Nephron (organoid): ENCODE results near the gene LEPROT.

Experiments used
- H3K27ac Mint-ChIP-seq, 3 experiments: 2 replicates each; pipeline ENCODE4 v1.8.0; 2020; ENCODE audit warnings: mixed read lengths in 3 of 3, mild to moderate bottlenecking in 2 of 3, moderate library complexity in 1 of 3
- H3K27me3 Mint-ChIP-seq: 2 replicates; pipeline ENCODE4 v1.8.0; 2021; ENCODE audit warnings: low read depth, mild to moderate bottlenecking, moderate library complexity, mixed read lengths
- H3K36me3 Mint-ChIP-seq: 2 replicates; pipeline ENCODE4 v1.8.0; 2020; ENCODE audit warnings: low read depth, mixed read lengths
- H3K4me1 Mint-ChIP-seq: 2 replicates; pipeline ENCODE4 v1.8.0; 2020; ENCODE audit warnings: mixed read lengths
- H3K4me3 Mint-ChIP-seq, 3 experiments: 2 replicates each; pipeline ENCODE4 v1.8.0; 2020; ENCODE audit warnings: mild to moderate bottlenecking in 3 of 3, mixed read lengths in 3 of 3, moderate library complexity in 2 of 3
- H3K9me3 Mint-ChIP-seq: 2 replicates; pipeline ENCODE4 v1.8.0; 2020; ENCODE audit warnings: mixed read lengths
- TF ChIP-seq, protein P1 (sequence below), 3 experiments: fragments of 200-600 bp; sonication (generic); IDR thresholded peaks; one replicate each; pipeline ENCODE4 v1.5.0; 2021; ENCODE audit warnings: antibody characterized with exemption in 3 of 3; ENCODE audit not compliant: unreplicated experiment in 3 of 3

The LEPROT gene

DNA sequence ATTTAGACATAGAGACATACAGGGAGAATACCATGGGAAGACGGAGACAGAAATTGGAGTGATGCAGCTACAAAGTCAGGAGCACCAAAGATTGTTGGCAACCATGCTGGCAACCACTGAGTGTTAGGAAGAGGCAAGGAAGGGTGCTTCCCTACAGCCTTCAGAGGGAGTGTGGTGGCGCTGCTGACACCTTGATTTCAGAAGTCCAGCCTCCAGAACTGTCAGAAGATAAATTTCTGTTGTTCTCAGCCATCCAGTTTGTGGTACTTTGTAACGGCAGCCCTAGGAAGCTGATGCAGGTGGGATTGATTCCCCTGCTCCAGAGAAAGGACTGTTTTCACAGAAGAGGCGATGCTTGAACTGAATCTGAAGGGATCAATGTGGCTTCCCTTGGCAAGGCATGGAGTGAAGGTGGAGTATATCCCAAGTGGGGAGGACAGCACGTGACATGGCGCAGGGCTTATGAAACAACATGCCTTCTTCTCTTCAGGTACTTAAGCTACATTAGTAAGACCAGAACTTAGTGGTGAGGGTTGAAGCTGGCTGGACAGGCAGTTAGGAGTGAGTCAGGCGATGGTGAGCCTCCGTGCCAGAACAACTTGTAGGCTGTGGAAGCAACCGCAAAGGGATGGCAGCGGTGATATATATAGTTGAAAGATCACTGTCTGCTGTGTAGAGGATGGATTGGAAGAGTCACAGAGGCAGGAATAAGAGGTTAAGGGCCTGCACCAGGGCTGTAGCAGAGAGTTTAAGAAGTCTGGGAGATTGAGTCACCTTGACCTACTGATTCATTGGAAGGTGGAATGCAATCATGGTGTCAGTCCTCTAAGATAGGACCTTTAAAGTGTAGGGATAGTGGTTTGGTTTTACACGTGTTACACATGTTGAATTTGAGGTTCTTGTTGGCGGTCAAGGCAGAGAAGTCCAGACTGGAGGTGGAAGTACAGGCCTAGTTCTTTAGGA lies 2.1 kb downstream of the LEPROT start:
- no peaks in the 10 kb centered on the region for H3K9me3 Mint-ChIP-seq
- peaks cover 3% of the 10 kb centered on the region for H3K4me1 Mint-ChIP-seq
- peaks cover 5% of the 10 kb centered on the region for H3K27me3 Mint-ChIP-seq
- TF ChIP-seq, protein P1, sequence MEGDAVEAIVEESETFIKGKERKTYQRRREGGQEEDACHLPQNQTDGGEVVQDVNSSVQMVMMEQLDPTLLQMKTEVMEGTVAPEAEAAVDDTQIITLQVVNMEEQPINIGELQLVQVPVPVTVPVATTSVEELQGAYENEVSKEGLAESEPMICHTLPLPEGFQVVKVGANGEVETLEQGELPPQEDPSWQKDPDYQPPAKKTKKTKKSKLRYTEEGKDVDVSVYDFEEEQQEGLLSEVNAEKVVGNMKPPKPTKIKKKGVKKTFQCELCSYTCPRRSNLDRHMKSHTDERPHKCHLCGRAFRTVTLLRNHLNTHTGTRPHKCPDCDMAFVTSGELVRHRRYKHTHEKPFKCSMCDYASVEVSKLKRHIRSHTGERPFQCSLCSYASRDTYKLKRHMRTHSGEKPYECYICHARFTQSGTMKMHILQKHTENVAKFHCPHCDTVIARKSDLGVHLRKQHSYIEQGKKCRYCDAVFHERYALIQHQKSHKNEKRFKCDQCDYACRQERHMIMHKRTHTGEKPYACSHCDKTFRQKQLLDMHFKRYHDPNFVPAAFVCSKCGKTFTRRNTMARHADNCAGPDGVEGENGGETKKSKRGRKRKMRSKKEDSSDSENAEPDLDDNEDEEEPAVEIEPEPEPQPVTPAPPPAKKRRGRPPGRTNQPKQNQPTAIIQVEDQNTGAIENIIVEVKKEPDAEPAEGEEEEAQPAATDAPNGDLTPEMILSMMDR (IDR thresholded peaks at IDR 0.05; ENCODE audit: unreplicated experiment in 3 of 3) = no peak
- no peak overlapping the region for H3K4me3 Mint-ChIP-seq
- H3K36me3 Mint-ChIP-seq = peaks cover 32% of the 10 kb centered on the region
- no peak overlapping the region for H3K27ac Mint-ChIP-seq

DNA sequence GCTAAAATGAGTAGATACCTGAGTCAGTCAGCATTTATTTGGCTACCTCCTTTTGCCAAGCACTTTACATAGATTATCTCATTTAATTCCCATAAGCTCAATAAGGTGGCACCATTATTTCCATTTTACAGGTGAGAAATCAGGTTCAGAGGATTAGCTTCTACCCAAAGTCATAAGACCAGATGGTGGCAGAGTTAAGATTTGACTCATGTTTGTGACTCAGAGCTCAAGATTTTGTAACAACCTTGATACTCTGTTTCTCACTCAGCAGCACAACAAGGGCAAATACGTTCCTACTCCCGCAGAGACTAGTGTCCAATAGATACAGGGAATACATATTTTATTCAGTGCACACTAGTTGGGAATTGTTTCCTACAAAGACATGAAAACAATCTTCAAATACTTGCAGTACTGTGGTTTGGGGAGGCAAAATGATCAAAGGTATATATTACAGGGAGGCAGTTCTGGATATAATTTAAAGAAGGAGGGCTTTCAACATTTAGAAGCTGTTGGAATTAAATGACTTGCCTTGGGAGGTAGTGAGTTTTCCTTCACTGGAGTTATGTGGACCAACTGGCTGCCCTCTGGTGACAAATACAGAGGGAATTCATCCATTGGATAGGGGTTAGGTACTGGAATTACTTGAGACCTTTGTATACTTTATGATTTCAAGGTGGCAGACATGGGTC lies 3.6 kb downstream of the LEPROT start:
- TF ChIP-seq, protein P1 (IDR thresholded peaks at IDR 0.05; ENCODE audit: unreplicated experiment in 3 of 3) = no peak
- Mint-ChIP-seq H3K4me1 (peaks cover 3% of the 10 kb centered on the region), H3K27me3 (peaks cover 5% of the 10 kb centered on the region), H3K27ac (peak overlapping the region in 1 of 3 experiments; percentile 32), H3K9me3 (no peaks in the 10 kb centered on the region), H3K36me3 (peaks cover 38% of the 10 kb centered on the region), H3K4me3 (no peak overlapping the region)

DNA sequence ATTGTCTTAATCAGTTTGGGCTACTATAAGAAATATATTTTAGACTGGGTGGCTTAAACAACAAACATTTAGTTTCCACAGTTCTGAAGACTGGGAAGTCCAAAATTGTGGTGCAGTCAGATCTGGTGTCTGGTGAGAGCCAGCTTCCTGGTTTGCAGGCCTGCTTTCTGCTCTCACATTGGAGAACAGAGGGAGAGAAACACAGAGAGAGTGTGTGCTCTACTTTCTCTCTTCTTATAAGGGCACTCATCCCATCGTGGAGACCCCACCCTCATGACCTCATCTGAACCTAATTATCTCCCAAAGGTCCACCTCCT lies 4.1 kb downstream of the LEPROT start:
- TF ChIP-seq, protein P1 (IDR thresholded peaks at IDR 0.05; ENCODE audit: unreplicated experiment in 3 of 3) = no peak
- H3K27me3 Mint-ChIP-seq = peaks cover 5% of the 10 kb centered on the region
- peak overlapping the region in 2 of 3 experiments; percentile 42 to 43 for H3K4me3 Mint-ChIP-seq
- no peaks in the 10 kb centered on the region for H3K9me3 Mint-ChIP-seq
- H3K36me3 Mint-ChIP-seq = peaks cover 40% of the 10 kb centered on the region
- peaks cover 2% of the 10 kb centered on the region for H3K4me1 Mint-ChIP-seq
- H3K27ac Mint-ChIP-seq = no peak overlapping the region

DNA sequence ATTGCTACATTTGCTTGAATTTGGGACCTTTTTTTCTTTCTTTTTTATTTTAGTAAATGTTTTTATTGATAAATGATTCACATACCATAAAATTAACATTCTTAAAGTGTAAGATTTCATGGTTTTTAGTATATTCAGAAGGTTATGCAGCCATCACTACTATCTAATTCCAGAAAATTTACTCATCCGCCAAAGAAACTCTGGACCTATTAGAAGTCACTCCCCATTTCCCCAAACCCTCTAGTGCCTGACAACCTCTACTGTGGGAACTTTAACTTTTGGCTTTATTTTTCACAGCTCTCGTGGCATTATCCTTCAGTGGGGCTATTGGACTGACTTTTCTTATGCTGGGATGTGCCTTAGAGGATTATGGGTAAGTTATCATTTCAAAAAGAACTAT lies 4.5 kb downstream of the LEPROT start:
- H3K4me3 Mint-ChIP-seq = no peak overlapping the region
- H3K36me3 Mint-ChIP-seq = peaks cover 44% of the 10 kb centered on the region
- H3K4me1 Mint-ChIP-seq = no peaks in the 10 kb centered on the region
- TF ChIP-seq, protein P1 (IDR thresholded peaks at IDR 0.05; ENCODE audit: unreplicated experiment in 3 of 3) = no peak
- no peak overlapping the region for H3K27ac Mint-ChIP-seq
- H3K9me3 Mint-ChIP-seq = no peaks in the 10 kb centered on the region
- H3K27me3 Mint-ChIP-seq = peaks cover under 1% of the 10 kb centered on the region

DNA sequence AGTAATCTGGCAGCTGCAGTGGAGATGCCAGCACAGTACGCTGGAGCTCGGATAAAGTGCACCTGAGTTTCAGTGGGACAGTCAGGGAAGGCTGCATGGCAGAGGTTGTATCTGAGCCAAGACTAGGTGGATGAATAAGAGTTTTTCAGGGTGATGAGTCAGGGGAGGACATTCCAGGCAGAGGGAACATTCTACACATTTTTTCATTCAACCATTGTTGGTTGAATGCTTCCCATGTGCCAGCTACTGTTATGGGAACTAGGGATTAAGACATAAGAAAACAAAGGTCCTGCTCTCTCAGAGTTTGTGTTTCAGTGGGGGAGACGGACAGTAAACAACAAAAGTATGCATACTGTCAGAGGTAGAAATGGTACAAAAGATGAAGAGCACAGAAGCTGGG lies 5.2 kb downstream of the LEPROT start:
- Mint-ChIP-seq H3K27ac (peak overlapping the region in 1 of 3 experiments; percentile 94), H3K9me3 (no peaks in the 10 kb centered on the region), H3K4me1 (no peaks in the 10 kb centered on the region), H3K36me3 (peaks cover 47% of the 10 kb centered on the region), H3K4me3 (no peak overlapping the region), H3K27me3 (no peaks in the 10 kb centered on the region)
- TF ChIP-seq, protein P1 (IDR thresholded peaks at IDR 0.05; ENCODE audit: unreplicated experiment in 3 of 3) = no peak
